DMS53 treated with DMSO at 0.1 percent for 48 hours (cell line): ENCODE results near the gene FOXK1.

Source experiments
- DNase-seq: peaks from one replicate; lab custom pipeline; 2025; ENCODE audit not compliant: unreplicated experiment; lab: John Stamatoyannopoulos, UW

Gene FOXK1

DNA sequence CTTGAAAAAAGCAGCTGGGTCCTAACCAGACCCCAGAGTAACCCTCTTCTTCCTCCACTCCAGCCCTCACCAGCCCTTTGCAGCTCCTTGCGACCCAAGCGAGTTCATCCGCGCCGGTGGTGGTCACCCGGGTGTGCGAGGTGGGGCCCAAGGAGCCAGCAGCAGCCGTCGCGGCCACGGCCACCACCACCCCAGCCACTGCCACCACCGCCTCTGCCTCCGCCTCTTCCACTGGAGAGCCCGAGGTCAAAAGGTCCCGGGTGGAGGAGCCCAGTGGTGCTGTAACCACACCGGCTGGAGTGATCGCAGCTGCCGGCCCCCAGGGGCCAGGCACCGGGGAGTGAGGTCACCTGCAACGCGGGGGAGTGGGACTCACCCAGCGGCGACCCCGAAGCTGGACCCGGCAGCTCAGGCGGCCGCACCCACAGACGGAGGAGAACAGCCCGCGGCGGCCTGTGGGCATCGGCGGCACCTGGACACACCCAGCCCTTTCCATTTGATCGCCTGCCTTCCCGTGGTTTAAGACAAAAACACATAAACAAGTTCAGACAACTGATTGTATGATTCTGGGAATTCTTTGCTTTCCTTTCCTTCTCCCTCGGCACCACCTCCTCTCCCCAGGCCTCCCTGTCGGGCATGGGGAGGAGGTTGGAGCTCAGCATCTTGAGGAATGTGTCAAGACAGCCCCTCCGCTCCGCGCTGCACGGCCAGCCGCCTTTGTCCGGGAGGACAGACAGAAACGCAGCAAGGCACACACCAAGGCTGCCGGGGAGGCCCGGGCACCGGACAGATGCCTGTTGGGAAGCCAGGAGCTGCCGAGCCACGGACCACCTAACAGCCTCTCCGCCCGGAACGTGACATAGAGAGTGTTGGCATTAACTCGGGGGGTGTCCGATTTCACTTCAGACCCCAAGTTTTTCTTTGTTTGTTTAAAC, 80.3 kb downstream of the FOXK1 start:
- no peak for DNase-seq

DNA sequence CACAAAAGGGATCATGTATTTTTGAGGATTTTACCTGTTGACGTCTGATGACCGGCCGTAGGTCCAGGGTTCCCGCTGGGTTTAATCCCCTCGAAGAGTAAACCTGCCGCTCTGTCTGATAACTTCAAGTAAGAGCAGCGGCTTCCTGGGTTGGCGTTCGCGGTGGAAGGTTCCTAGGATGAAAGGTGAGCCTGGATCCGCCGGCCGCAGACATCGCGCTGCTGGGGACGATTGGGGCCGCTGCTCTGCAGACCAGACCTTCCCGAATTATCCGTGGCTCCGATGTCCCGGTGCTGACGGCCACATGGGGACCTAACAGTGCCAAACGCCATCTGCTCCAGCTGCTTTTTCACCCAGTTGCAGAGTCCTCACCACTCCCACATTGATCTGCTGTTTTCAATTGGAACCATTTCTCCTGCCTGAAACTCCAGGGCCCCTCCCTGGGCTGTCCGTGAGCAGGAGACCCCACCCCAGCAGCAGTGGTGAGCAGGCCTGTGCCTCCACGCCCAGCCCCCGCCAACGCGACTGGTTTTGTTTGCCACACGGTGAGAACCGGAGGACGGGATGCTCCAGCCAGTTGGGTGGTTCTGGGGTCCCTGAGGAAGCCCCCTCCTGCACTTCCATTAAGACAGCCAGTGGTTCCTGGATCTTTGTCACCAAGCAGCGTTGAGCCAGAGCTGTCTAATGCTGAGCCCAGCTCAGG, 81.1 kb downstream of the FOXK1 start:
- DNase-seq = no peak

DNA sequence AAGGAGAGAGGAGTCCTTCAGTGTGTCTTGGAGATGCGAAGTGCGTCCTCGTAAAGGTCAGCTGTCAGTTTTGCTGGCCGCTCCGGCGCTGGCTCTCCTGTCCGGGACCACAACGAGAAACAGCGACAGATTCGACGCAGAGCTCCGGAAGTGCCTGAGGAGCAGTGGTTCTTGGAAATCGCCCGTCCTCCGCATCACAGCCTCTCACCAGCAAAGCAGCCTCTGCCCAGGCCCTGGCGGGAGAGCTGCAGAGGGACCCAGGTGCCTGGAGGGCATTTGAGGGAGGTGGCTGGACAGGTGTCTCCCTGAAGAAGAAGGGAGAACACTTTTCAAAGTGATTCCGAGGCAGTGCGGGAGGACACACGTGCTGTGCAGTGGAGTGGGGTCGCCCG, 81.7 kb downstream of the FOXK1 start:
- no peak for DNase-seq

DNA sequence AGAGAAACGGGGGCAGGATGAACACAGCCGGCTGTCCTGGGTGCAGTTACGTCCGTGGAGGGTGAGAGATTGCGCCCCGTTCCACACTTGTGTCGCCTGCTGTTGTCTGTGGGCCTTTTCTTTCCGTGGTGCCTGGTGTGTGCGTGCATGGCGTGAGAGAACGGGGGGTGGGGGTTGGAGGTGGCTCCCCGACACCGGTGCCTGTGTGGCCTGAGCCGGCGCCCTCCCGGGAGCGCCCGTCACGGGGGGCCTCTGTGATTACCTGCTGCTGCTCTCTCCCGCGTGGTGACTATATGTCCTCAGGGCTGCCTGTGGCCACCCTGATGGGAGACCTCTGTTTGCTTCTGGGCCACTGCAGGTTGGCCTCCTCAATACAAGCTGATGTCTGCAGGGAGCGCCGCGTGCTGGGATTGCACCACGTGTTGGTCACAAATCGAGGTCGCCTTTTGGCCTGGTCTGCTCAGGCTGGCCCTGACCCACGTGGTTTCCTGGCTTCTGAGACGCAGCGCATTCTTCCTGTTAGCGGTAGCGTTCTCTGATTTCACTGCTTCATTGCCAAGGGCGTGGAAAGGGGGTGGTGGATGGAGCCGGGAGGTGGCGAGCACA, 82.4 kb downstream of the FOXK1 start:
- DNase-seq = no peak

DNA sequence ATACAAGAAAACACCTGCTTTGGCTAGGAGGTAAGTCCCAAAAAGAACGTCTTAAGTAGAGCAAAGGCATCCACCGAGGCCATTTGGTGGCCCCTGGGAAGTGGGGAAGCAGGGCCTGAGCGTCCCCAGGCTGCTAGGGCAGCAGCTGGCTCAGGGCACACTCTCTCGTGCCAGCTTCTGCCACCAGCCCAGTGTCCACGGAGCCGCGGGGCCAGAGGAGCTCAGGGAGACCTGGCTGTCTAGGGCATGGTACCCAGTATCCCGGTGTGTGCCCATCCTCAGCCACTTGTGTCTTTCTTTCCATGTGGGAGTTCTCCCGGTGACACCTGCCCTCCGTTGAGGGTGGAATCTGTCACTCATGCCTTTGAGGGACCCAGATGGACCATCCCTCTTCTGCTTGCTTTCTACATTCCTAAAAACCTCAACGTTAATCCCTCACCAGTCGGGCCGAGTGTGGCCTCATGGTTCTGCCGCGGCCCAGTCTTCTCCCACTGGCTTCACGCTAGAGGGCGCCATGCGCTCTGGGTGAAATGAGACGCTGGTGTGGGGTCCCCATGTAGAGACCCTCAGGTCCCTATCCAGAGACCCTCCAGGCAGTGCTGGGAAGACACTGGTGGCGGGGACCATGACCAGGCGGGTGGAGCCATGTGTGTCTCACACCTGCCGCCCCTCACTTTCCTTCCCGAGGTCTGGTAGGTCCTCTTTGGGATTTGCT, 83.8 kb downstream of the FOXK1 start:
- DNase-seq = no peak

DNA sequence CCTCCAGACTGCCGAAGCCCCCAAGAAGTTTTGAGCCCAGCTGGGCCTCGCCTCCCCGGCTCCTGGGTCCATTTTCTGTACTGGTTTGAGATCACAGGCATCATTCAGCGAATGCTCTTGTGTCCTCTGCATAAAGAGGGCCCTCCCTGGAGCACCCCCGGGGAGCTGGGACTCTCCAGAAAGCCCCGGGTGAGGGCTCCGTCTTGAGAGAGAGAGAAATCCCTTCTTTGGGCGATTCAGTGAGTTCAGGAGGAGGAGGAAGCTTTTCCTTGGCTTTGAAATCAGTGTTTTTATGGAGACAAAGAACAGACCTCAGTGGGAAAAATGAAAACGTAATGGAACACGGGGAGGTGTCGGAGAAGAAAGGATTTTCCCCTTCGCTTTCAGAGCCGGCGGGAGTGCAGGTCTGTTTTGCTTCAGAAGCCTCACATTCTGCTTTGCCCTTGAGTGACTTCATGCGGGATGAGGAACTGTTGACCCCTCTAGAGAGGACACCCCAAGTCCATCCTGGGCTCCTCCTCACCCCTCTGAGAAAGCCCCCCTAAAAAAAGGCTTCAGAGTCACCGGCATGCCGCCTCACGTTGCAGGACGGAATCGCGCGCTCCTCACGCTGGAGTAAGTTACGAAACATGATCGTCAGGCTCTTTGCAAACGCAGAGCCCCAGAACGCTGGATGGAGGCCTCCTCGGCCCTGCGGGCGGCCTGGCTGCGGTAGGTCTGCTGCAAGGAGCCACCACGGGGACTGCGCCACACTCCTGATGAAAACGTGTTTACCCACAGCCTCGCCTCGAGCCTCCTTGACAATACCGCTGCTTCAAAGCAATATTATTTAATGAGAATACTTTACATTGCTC, 84.8 kb downstream of the FOXK1 start:
- no peak for DNase-seq

DNA sequence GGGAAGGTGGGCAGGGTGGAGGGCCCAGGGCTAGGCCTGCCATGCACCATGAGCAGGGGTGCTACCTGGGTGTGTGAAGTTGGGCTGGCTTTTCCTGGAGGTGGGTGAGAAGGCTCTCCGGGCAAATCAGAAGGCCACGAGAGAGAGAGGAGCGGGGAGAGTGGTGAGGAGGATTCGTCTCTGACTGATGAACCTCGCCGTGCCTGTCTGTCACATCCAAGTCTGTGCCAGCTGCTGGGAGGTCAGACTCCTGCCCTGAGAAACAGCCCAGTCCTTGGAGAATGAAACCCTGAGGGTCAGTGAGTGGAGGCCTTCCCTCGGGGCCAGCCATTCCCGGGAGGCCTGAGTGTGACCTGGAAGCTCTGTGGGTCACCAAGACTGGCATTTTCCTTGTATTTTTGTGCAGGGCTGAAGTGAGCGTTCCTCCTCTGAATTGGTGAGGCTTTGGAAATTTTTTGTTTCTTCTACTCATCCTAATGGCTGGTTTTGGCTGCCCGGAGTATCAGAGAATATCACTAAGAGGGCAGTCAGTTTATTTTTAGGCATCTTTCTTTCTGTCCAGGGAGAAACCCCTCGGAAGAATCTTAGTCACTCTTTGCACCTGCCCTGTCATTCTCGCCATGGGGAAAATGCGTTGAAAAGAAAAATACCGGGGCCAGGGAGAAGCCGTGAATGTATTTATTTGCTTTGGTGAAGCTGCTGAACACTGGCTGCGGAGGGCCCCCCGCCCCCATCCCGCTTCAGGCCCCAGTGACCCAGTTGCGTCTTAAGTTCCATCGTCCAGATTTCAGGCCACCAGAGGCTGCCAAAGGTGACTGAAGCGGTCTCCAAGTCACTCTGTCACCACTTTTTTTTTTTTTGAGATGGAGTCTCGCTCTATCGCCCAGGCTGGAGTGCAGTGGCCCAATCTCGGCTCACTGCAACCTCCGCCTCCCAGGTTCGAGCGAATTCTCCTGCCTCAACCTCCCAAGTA, 86.8 kb downstream of the FOXK1 start:
- no peak for DNase-seq

DNA sequence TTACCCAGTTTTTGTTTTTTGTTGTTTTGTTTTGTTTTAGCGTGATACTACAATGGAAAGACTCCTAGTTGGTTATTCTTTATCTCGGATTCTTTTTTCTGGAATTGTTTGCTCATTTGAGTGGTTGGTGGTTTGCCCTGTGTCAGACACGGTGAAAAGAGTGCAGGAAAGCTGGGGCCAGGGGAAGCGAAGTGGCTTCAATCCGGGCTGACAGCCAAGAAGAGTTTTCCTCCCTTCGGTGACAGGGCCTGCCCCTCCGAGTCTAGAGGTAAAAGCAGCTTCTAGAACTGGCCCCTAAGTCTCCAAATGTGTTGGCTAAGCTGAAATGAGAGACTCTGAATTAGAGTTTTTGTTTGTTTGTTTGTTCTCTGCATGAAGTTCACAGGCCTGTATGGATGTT, 87.7 kb downstream of the FOXK1 start:
- peak; percentile 23 for DNase-seq

DNA sequence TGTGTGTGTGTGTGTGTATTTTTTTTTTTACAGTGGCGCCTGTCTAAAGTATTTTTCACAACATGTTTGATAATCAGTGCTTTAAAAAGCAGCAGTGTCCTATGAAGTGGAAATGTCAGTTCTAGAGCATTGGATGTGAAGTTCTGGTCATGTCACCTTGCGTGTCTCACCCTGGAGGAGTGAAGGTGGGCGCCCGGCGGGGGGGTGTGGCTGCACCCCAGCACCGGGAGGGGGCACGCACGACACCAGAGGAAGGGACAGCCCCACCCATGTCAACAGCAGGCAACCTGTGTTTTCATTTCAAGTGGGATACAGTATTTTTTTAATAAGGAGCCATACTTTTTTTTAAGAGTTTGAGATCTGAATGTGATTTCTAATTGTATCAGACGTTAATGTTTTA, 88.8 kb downstream of the FOXK1 start:
- no peak for DNase-seq

DNA sequence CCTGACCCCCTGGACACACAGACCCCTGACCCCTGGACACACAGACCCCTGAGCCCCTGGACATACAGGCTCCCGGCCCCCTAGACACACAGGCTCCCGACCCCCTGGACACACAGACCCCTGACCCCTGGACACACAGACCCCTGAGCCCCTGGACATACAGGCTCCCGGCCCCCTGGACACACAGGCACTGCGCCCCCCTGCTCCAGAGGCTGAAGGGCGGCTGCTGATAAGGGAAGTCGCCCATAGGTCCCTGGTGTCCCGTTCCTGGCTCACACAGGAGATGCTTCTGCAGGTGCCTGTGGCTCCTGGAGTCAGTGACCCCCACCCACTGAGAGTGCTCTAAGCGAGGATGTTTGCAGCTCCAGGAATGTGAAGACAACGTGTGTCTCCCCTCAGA, 89.6 kb downstream of the FOXK1 start:
- no peak for DNase-seq

DNA sequence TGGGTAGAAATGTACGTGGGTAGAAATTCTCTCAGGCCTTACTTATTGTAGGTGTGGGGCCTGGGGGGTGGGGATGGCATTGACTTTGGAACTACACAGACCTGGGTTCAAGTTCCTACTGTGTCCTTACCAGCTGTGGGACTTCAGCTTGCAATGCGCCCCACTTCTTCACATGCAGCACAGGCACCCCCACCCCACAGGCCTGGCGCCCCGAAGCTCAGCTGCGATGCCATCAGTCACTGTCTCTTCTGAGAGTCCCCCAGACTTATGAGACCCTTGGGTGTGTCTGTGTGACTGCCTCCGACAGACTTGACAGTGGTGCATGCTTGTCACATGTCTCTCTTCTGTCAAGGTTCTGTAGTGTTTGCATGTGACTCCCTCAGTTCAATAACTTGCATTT, 90.2 kb downstream of the FOXK1 start:
- DNase-seq = no peak

DNA sequence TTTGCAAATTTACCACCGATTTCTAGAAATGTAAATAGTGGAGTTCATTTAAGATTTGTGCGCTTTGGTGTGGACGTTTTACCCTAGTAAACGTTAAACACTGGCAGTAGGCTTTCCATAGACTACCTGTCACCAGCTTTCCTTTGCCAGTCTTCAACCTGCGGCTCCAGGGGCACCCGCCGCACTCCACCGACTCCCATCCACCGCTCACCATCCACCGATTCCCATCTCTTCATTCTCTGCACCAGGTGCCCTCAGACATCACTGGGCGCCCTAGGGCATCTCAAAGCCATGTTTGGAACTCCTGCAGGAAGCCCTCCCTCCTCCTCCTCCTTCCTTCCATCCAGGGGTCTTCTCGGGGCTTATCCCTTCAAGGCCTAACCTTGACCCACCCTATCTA, 91.9 kb downstream of the FOXK1 start:
- DNase-seq = no peak

DNA sequence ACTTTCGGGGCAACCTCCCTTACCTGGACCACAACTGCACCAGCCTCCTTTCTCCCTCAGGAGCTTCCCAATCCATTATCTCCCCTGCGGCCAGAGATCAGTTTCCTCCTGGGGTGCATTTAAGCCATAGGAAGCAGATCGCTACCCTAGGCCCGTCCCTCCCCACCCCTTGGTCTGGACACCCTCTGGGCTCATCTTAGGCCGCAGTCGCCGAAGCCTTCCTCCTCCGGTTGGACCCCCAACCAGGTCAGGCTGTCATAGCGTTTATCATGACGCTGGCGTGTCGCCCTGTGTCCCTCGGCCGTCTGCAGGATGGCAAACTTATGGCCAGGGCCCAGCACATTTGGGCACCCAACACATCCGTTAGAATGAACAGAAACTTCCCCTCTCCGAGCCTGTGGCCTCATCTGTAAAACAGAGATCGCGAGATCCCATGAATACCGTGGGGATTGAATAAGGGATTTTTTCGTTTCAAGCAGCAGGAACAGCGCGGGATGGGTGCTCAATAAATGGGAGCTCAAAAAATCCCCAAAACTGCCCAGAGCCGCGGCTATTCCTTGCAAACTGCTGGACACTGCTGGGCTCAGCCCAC, 92.7 kb downstream of the FOXK1 start:
- DNase-seq = peak; percentile 83

DNA sequence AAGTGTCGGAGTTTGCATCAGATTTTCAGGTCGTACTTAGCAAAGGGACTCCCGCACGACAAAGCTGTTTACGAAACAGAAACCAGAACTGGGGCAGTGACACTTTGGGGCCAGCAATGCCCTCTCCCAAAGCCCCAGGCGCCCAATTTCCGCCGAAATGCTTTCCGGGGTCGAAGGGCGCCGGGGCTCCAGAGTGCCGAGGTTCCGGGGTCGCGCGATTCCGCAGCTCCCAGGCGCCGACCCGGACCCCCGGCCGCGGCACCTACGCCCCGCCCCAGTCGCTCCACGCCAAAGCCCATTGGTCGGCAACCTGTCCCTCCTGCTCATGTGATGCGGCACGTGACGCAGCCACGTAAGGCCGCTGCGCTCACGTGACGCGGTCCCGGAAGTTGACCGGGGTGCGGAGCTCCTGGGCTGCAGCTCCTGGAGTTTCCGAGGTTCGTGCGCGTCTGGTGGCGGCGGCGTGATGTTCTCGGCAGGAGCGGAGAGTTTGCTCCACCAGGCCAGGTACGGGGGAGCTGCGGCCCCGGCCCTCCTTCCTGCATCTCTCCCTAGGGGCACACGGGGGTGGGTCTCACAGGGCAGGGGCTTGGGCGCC, 93.3 kb downstream of the FOXK1 start, which contains the start of gene AP5Z1:
AP5Z1 (plus strand) TSS at position 374 of the 598 bp plus-strand sequence; CDS start at position 467, 93 bp downstream.
- peak; percentile 92 for DNase-seq

DNA sequence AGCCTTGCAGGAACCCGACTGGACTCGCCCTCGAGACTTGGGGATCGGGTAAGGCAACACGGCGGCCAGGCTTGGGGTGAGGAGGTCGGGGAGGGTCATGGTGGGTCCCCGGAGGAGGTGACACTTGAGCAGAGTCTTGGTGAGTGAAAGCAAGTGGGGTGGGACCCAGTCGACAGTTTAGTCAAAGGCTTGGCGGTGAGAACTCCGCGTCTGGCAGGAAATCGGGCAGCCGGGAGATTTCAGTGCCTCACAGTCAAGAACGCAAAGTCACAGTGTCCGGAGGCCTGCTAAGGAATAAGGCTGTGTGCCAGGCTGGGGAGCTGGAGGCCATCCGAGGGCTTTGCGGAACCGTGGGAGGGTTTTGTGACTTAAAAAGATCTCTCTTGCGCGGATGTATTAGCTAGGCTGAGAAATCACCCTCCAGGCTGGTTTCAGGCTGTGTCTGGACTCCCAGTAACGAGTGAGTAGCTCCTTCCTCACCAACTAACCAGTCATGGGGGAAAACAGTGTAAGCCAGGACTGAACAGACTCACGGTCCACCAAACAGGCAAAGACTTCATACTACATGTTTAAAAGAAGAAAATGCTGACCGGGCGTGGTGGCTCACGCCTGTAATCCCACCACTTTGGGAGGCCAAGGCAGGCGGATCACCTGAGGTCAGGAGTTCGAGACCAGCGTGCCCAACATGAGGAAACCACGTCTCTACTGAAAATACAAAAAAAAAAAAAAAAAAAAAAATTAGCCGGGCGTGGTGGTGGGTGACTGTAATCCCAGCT, 93.9 kb downstream of the FOXK1 start:
- DNase-seq = no peak

DNA sequence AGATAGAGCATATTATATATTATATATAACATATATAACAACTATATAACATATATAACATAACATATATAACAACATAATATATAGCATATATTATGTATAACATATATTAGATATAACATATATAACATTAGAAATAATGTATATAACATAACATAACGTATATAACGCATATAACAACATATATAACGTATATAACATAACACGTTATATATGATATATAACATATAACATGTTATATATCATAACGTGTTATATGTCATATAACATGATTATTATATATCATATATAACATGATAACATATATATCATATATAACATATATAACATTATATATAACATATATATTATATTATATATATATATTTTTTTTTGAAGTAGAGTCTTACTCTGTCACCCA, 97.0 kb downstream of the FOXK1 start:
- no peak for DNase-seq

DNA sequence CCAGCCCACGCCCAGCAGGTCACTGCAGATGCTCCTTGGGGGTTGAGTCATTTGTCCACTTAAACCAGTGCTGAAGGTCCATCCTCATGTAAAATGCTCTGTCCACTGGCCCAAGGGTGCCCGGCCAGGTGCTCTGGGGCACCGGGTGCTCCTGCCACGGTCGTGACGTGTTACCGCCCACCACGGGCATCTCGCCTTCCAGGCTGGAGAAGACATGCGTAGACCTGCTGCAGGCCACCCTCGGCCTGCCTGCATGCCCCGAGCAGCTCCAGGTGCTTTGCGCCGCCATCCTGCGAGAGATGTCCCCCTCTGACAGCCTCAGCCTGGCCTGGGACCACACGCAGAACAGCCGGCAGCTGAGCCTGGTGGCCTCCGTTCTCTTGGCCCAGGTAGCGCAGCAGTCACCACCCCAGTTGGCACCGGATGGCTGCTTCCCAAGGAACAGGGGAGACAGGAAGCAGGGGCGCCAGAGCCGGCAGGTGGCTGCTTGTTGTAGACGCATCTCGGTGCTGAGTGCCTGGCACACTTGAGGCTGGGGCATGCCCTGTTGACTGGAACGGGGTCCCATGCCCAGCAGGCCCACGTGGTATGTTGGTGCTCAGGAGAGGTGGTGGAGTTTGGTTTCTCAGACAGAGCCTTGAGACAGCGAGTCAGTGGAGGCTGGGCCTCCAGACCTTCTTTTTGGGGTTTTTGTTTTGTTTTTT, 99.4 kb downstream of the FOXK1 start:
- DNase-seq = no peak
